GM13976 (cell line): Measurements from ENCODE around the gene FLAD1.
"Not testable (repeated sequence)": the region's sequence is repeated elsewhere in the genome, so short reads cannot be mapped to it uniquely, and the experiment has no call there.

Experiments used
- DNase-seq: peaks from one replicate; pipeline ENCODE4 v3.0.0; 2012; ENCODE audit warnings: low spot score
- CTCF ChIP-seq: IDR thresholded peaks from 2 replicates; pipeline ENCODE4 v1.5.1; 2012; ENCODE audit warnings: borderline replicate concordance, mild to moderate bottlenecking; ENCODE audit not compliant: insufficient read depth; ENCODE audit errors: extremely low read depth, missing control alignments, control extremely low read depth
- in situ Hi-C: fragments of 300-500 bp; cut with MboI; formaldehyde crosslinking; loops from one replicate; pipeline ENCODE4 v1.12.0; 2022; ENCODE audit warnings: low sequenced_read_pairs, mixed read lengths, inconsistent platforms; ENCODE audit not compliant: unreplicated experiment

Gene FLAD1

GRCh38 chr1:154989195-154989860 is 6.2 kb downstream of the FLAD1 start:
- no peak for DNase-seq
- in situ Hi-C loops: no loop called here
- TF ChIP-seq CTCF: no peak

GRCh38 chr1:154990276-154990675 is 7.1 kb downstream of the FLAD1 start:
- in situ Hi-C loops: no loop called here
- no peak for TF ChIP-seq CTCF
- no peak for DNase-seq

- TF ChIP-seq CTCF: no peak
- in situ Hi-C loops: no loop called here
- no peak for DNase-seq
These were observed 9.8 kb downstream of the FLAD1 start for GRCh38 chr1:154992721-154993571.

GRCh38 chr1:154993572-154994268 is 10.6 kb downstream of the FLAD1 start, which contains the start of gene LENEP:
Gene LENEP, plus strand, starts transcription at chr1:154993586. Its CDS starts 22 bp downstream, at chr1:154993608.
- DNase-seq: no peak
- in situ Hi-C loops: no loop called here
- no peak for TF ChIP-seq CTCF

GRCh38 chr1:154994269-154994587 is 11.1 kb downstream of the FLAD1 start:
- in situ Hi-C loops: no loop called here
- no peak for DNase-seq
- TF ChIP-seq CTCF: no peak

- no peak for TF ChIP-seq CTCF
- no peak for DNase-seq
- in situ Hi-C loops: no loop called here
These were observed 11.4 kb downstream of the FLAD1 start for GRCh38 chr1:154994591-154994990.

GRCh38 chr1:154995301-154995983 is 12.3 kb downstream of the FLAD1 start:
- in situ Hi-C loops, DNase-seq: not testable (repeated sequence)
